Left colon (tissue), 2 donors: Measurements from ENCODE around the gene GAREM1. TPM values are rescaled to one million over a fixed set of nuclear protein-coding genes. Genes with fewer than 3 reads are reported as not detected.
A peak's percentile ranks its signal among the peaks of the same experiment; 100 is the strongest.
"Not testable (repeated sequence)": the region's sequence is repeated elsewhere in the genome, so short reads cannot be mapped to it uniquely, and the experiment has no call there.

Experiments
- ATAC-seq: fragments of 200-7000 bp; cut with Tn5 transposase; one replicate; pipeline ENCODE4 v1.9.1; 2020; ENCODE audit warnings: mild to moderate bottlenecking, moderate library complexity
- DNase-seq, 2 donors: peaks; one replicate each; pipeline ENCODE4 v3.0.0-alpha.2; 2020
- intact Hi-C, 2 donors: fragments of 100-400 bp; cut with DNase I in 1 of 2; cut with micrococcal nuclease in 1 of 2; formaldehyde crosslinking; loops; one replicate each; pipeline versions ENCODE4 v1.11.2 to v1.14.0; 2022; cut with DNase I, micrococcal nuclease
- total RNA-seq, 2 donors: library from RNA; stranded (reverse); fragmentation: NEBNext Ultra II Directional; extraction: Animal tissue kit (Norgen Biotek cat#: 25700); gene quantifications; one replicate each; pipeline ENCODE4 v1.2.1, GENCODE V29; 2021
- donor health status: DM: no; HTN: no; CAD: no.
- donor health status: DM: yes; HTN: yes; CAD: no.

Gene GAREM1
- total RNA-seq, 2 donors from 2014 or later = 21.9 to 23.6 TPM

- intact Hi-C loops = no loop called here
- ATAC-seq = no peak
- DNase-seq = no peak
These were observed 160.6 kb downstream of the GAREM1 start for GRCh38 chr18:32310101-32310500.

GRCh38 chr18:32308493-32309120 lies 162.1 kb downstream of the GAREM1 start:
- no peak for DNase-seq
- intact Hi-C loops = no loop called here
- no peak for ATAC-seq

GRCh38 chr18:32303400-32303799 lies 167.3 kb downstream of the GAREM1 start:
- intact Hi-C loops = no loop called here
- DNase-seq = no peak
- ATAC-seq = no peak

GRCh38 chr18:32302806-32303205 lies 167.9 kb downstream of the GAREM1 start:
- no peak for DNase-seq
- intact Hi-C loops = no loop called here
- ATAC-seq = no peak

GRCh38 chr18:32301976-32302743 lies 168.5 kb downstream of the GAREM1 start:
- intact Hi-C loops = no loop called here
- ATAC-seq (peak; percentile 68), DNase-seq (no peak)

- no peak for DNase-seq
- ATAC-seq = no peak
- intact Hi-C loops = no loop called here
These were observed 169.3 kb downstream of the GAREM1 start for GRCh38 chr18:32301361-32301760.

- no peak for DNase-seq
- no peak for ATAC-seq
- intact Hi-C loops = no loop called here
These were observed 169.8 kb downstream of the GAREM1 start for GRCh38 chr18:32300914-32301313.

GRCh38 chr18:32299484-32299883 lies 171.2 kb downstream of the GAREM1 start:
- ATAC-seq (no peak), DNase-seq (no peak)
- intact Hi-C loops = no loop called here

- intact Hi-C loops = no loop called here
- ATAC-seq (no peak), DNase-seq (no peak)
These were observed 172.5 kb downstream of the GAREM1 start for GRCh38 chr18:32298171-32298667.

- DNase-seq (no peak), ATAC-seq (no peak)
- intact Hi-C loops = no loop called here
These were observed 173.0 kb downstream of the GAREM1 start for GRCh38 chr18:32297579-32298170.

GRCh38 chr18:32296851-32297250 lies 173.8 kb downstream of the GAREM1 start:
- ATAC-seq = peak; percentile 66
- DNase-seq = no peak
- intact Hi-C loops = no loop called here

- intact Hi-C loops = no loop called here
- ATAC-seq = peak; percentile 87
- no peak for DNase-seq
These were observed 175.1 kb downstream of the GAREM1 start for GRCh38 chr18:32295604-32296003.

- DNase-seq = no peak
- intact Hi-C loops = no loop called here
- no peak for ATAC-seq
These were observed 177.6 kb downstream of the GAREM1 start for GRCh38 chr18:32293107-32293506.

- ATAC-seq, intact Hi-C loops, DNase-seq: not testable (repeated sequence)
These were observed 179.1 kb downstream of the GAREM1 start for GRCh38 chr18:32291623-32292022.

- DNase-seq (no peak), ATAC-seq (no peak)
- intact Hi-C loops = no loop called here
These were observed 179.9 kb downstream of the GAREM1 start for GRCh38 chr18:32290810-32291209.

GRCh38 chr18:32289483-32290075 lies 181.1 kb downstream of the GAREM1 start:
- peak; percentile 91 for ATAC-seq
- DNase-seq = peak in 1 of 2 donors; percentile 35
- intact Hi-C loops = loop anchor here (5.0 to 10.0 kb wide), 2 partner anchors 175 to 183 kb away; partner anchors contain the start of gene GAREM1 (in 1 of the 2)

- intact Hi-C loops = loop anchor here (5.0 to 10.0 kb wide), 2 partner anchors 177 to 184 kb away; partner anchors contain the start of gene GAREM1 (in 1 of the 2)
- DNase-seq (no peak), ATAC-seq (no peak)
These were observed 182.8 kb downstream of the GAREM1 start for GRCh38 chr18:32287873-32288272.

GRCh38 chr18:32287249-32287648 lies 183.4 kb downstream of the GAREM1 start:
- DNase-seq = no peak
- no peak for ATAC-seq
- intact Hi-C loops = loop anchor here (5.0 to 10.0 kb wide), 2 partner anchors 178 to 185 kb away; partner anchors contain the start of gene GAREM1 (in 1 of the 2)

- intact Hi-C loops = loop anchor here (5.0 to 10.0 kb wide), 2 partner anchors 178 to 186 kb away; partner anchors contain the start of gene GAREM1 (in 1 of the 2)
- no peak for DNase-seq
- no peak for ATAC-seq
These were observed 183.9 kb downstream of the GAREM1 start for GRCh38 chr18:32286749-32287148.
